ENCODE data around the gene FOXR1. TPM values are rescaled to one million over a fixed set of nuclear protein-coding genes. Genes with fewer than 3 reads are reported as not detected.
A peak's percentile ranks its signal among the peaks of the same experiment; 100 is the strongest.

The FOXR1 gene
- total and polyA plus RNA-seq, 2 of the 8 experiments (the other 6 are each of a cell fraction or from before 2014, with no cell fraction given) = not detected

DNA sequence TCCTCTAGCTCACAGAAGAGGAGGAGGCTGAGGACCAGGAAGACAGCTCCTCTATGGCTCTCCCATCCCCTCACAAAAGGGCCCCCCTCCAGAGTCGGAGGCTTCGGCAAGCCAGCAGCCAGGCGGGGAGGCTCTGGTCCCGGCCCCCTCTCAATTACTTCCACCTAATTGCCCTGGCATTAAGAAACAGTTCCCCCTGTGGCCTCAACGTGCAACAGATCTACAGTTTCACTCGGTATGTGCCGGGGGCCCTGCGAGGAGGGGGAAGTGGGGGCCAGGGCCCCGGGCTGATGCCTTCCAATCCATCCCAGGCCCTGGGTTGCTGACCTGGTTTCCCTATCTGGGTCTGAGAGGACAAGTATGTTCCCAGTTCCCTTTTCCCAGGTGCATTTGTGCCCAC, 7.9 kb downstream of the FOXR1 start:
- Histone ChIP-seq H3K4me3 (ENCODE audit: extremely low read depth in 1 of 4, insufficient read depth in 2 of 4, low read depth in 3 of 4, low read length in 4 of 4) (no peak overlapping the region), H3K79me2 (ENCODE audit: control insufficient read depth in 1 of 2, insufficient read depth in 2 of 2, low read length in 2 of 2) (no peaks in the 10 kb centered on the region), H2AFZ (ENCODE audit: low read length) (no peak overlapping the region; the same call in 1 of the 2 replicates), H2BK5ac (ENCODE audit: low read depth, low read length) (no peak overlapping the region), H3K23ac (ENCODE audit: insufficient read length) (no peak overlapping the region), H3K9me3 (ENCODE audit: insufficient read depth in 2 of 2, low read depth in 1 of 2, low read length in 1 of 2) (no peaks in the 10 kb centered on the region), H3K4ac (replicated peaks; ENCODE audit: insufficient read length, low read depth, low read length) (no peak overlapping the region), H3K79me1 (ENCODE audit: low read depth, low read length) (no peaks in the 10 kb centered on the region), H4K8ac (ENCODE audit: extremely low read depth, insufficient read depth, low read length) (peak overlapping the region; percentile 57; the same call in 1 of the 2 replicates), H3K14ac (ENCODE audit: insufficient read length) (no peak overlapping the region), H3K27me3 (replicated peaks in 1 of 4; ENCODE audit: control insufficient read depth in 3 of 4, extremely low read depth in 1 of 4, insufficient read depth in 3 of 4, low read length in 3 of 4) (peaks cover 0 to 5% (median 0%) of the 10 kb centered on the region in 4 experiments; a peak in 1 of 7 replicates), H2BK12ac (ENCODE audit: low read depth, low read length) (0 out of 2 replicates have a peak overlapping the region, but pooled peaks have one; percentile 97), H2BK15ac (ENCODE audit: low read length) (no peak overlapping the region), H3K4me2 (ENCODE audit: insufficient read depth in 1 of 2, low read depth in 2 of 2, low read length in 2 of 2) (peak overlapping the region in 1 of 2 experiments; percentile 24; a peak in 2 of 4 replicates), H3K56ac (replicated peaks; ENCODE audit: insufficient read length, low read depth, low read length) (no peak overlapping the region), H4K91ac (replicated peaks; ENCODE audit: insufficient read length, low read length) (no peak overlapping the region), H3K9ac (replicated peaks in 1 of 4; ENCODE audit: extremely low read depth in 1 of 4, low read depth in 3 of 4, low read length in 3 of 4) (no peak overlapping the region; a peak in 1 of 7 replicates), H2AK5ac (ENCODE audit: low read depth, low read length) (0 out of 2 replicates have a peak overlapping the region, but pooled peaks have one; percentile 39), H2BK120ac (replicated peaks; ENCODE audit: low read depth, low read length) (no peak overlapping the region), H4K20me1 (replicated peaks in 1 of 2; ENCODE audit: control insufficient read depth in 1 of 2, insufficient read depth in 2 of 2, low read length in 2 of 2) (no peaks in the 10 kb centered on the region), H3K18ac (ENCODE audit: extremely low read depth, low read length) (peak overlapping the region; percentile 83; the same call in 1 of the 2 replicates), H3K36me3 (ENCODE audit: control insufficient read depth in 2 of 4, insufficient read depth in 4 of 4, low read length in 3 of 4) (no peaks in the 10 kb centered on the region), H3K23me2 (ENCODE audit: low read depth, low read length) (no peaks in the 10 kb centered on the region; the same call in 1 of the 2 replicates), H2BK20ac (ENCODE audit: low read length) (no peak overlapping the region), H3K4me1 (replicated peaks in 1 of 4; ENCODE audit: control insufficient read depth in 3 of 4, insufficient read depth in 4 of 4, low read length in 3 of 4) (peaks cover 0 to 18% (median 10%) of the 10 kb centered on the region in 4 experiments; a peak in 5 of 7 replicates), H4K5ac (ENCODE audit: insufficient read length, low read depth, low read length) (peak overlapping the region; percentile 9), H3K27ac (ENCODE audit: low read depth, low read length) (no peak overlapping the region)
- 72% methylated on average over 9 of the region's 9 CpGs; no CpG with 5 or more reads in 1 of the 2 experiments for WGBS, 2 experiments (ENCODE audit: extremely low coverage in 1 of 2, insufficient coverage in 1 of 2, insufficient read length in 1 of 2, insufficient replicate concordance in 2 of 2, low coverage in 1 of 2, low lambda C conversion rate in 2 of 2, missing lambda C conversion rate in 1 of 2)
- DNase-seq (ENCODE audit: low read depth in 1 of 2, low spot score in 2 of 2) (no peak), FAIRE-seq (no peak)
- ChIA-PET CTCF (ENCODE audit: partially characterized antibody) (interaction anchor here (0.6 to 1.2 kb wide), 4 partner anchors 10 to 383 kb away, joined by 3 to 5 read pairs (median 4); no protein-coding TSS in a partner anchor), POLR2A (ENCODE audit: partially characterized antibody) (interaction anchor here (1.0 to 1.8 kb wide), 6 partner anchors 9 to 52 kb away, joined by 3 to 5 read pairs (median 3); partner anchors contain the start of genes RPS25 and SLC37A4)
- TF ChIP-seq BRCA1 (IDR thresholded peaks at IDR 0.05; ENCODE audit: low read depth, low read length) = no peak
- TF ChIP-seq, protein P1, sequence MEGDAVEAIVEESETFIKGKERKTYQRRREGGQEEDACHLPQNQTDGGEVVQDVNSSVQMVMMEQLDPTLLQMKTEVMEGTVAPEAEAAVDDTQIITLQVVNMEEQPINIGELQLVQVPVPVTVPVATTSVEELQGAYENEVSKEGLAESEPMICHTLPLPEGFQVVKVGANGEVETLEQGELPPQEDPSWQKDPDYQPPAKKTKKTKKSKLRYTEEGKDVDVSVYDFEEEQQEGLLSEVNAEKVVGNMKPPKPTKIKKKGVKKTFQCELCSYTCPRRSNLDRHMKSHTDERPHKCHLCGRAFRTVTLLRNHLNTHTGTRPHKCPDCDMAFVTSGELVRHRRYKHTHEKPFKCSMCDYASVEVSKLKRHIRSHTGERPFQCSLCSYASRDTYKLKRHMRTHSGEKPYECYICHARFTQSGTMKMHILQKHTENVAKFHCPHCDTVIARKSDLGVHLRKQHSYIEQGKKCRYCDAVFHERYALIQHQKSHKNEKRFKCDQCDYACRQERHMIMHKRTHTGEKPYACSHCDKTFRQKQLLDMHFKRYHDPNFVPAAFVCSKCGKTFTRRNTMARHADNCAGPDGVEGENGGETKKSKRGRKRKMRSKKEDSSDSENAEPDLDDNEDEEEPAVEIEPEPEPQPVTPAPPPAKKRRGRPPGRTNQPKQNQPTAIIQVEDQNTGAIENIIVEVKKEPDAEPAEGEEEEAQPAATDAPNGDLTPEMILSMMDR (IDR thresholded peaks at IDR 0.05; ENCODE audit: control extremely low read depth in 1 of 3, insufficient read depth in 1 of 3, low read depth in 1 of 3, low read length in 3 of 3) = peak; percentile 9 to 25 (median 20); a peak in 3 of 4 replicates

Measured in H1 (cell line).